Lower leg skin (tissue), 3 donors: ENCODE data around the gene PPIP5K2.

ENCODE experiments used
- CTCF ChIP-seq, 3 donors: fragments of 450-650 bp; IDR thresholded peaks; one replicate each; pipeline ENCODE4 v1.5.1; 2016; ENCODE audit warnings: antibody characterized with exemption in 3 of 3, mild to moderate bottlenecking in 3 of 3, moderate library complexity in 2 of 3
- POLR2A ChIP-seq, 2 donors: fragments of 450-650 bp; IDR thresholded peaks; one replicate each; pipeline ENCODE4 v1.6.1; 2016 to 2017; ENCODE audit warnings: antibody characterized with exemption in 2 of 2, mild to moderate bottlenecking in 1 of 2, moderate library complexity in 1 of 2

DNA sequence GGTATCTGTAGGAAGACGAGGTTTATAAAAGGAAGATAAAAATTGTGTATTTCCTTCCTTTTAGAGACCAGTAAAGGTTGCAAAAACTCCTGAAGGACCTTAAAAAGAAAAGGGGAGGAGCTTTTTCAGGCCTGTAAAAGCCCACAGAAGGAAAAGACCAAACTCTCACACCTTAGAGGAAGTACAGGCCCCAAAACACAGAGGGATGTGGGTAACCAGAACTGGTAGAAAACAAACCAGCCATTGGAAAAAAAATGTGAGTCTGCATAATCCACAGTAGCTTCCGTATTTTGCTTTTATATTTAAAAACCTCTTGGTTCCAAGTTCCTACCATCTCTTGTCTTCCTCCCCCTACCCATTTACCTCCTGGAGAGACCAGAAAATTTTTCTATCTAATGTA, 8.6 kb upstream of the PPIP5K2 start:
- TF ChIP-seq CTCF (IDR thresholded peaks at IDR 0.05) (no peak), POLR2A (IDR thresholded peaks at IDR 0.05) (no peak)
